HCT116 (cell line): ENCODE measurements around the gene QRICH2. TPM values are rescaled to one million over a fixed set of nuclear protein-coding genes. Genes with fewer than 3 reads are reported as not detected.

Experiments used
- ATAC-seq: fragments of 200-7000 bp; cut with Tn5 transposase; 2 replicates; pipeline ENCODE4 v1.9.1; 2020; ENCODE audit warnings: mild to moderate bottlenecking, moderate library complexity
- BruUV-seq: library from RNA; stranded (reverse); fragments of 400-500 nt; replicated peaks from 2 replicates; lab custom pipeline; 2021; lab: Mats Ljungman, UMichigan
- CTCF ChIA-PET: fragments of 300-600 bp; sonication (Branson Sonifier 250); formaldehyde crosslinking; loops from one replicate; lab custom pipeline; 2021; ENCODE audit warnings: antibody characterized with exemption; lab: Charles Lee
- POLR2A ChIA-PET: fragments of 300-600, 350-600 bp; sonication (Branson Sonifier 250); formaldehyde crosslinking; loops from one replicate; lab custom pipeline; 2021; ENCODE audit warnings: antibody characterized with exemption; lab: Charles Lee
- RAD21 ChIA-PET, 2 experiments: fragments of 300-600 bp; sonication (Branson Sonifier 250); formaldehyde crosslinking; loops; one replicate each; lab custom pipeline; 2023; ENCODE audit warnings: low total read pairs in 2 of 2; ENCODE audit not compliant: uncharacterized antibody in 2 of 2, unreplicated experiment in 2 of 2, low non-redundant PET in 1 of 2; lab: Charles Lee
- DNase-seq: peaks from one replicate; pipeline ENCODE4 v3.0.0-alpha.2; 2010; ENCODE audit warnings: low read depth, low spot score
- H2AFZ ChIP-seq: fragments of 200-600 bp; shearing (Covaris generic), sonication (generic); 2 replicates; pipeline ENCODE4 v1.6.1; 2017; ENCODE audit warnings: low read depth, mixed run types, mixed read lengths, antibody characterized with exemption, low read length; ENCODE audit not compliant: poor library complexity, severe bottlenecking
- H3K27ac ChIP-seq: 2 replicates; pipeline ENCODE4 v1.5.1; 2012; ENCODE audit warnings: low read depth, low read length
- H3K27me3 ChIP-seq: fragments of 200-600 bp; sonication (generic); 2 replicates; pipeline ENCODE4 v1.6.1; 2016; ENCODE audit warnings: mixed run types, low read length, mixed read lengths; ENCODE audit not compliant: insufficient read depth
- H3K36me3 ChIP-seq, 2 experiments: fragments of 200-500 bp in 1 of 2; fragments of 200-600 bp in 1 of 2; sonication (Bioruptor generic) in 1 of 2; sonication (generic) in 1 of 2; 2 replicates each; pipeline versions ENCODE4 v1.5.1 to v1.6.1; 2014 to 2016; ENCODE audit warnings: low read length in 2 of 2, inconsistent platforms in 1 of 2, mixed read lengths in 1 of 2, mixed run types in 1 of 2; ENCODE audit not compliant: insufficient read depth in 2 of 2, control insufficient read depth in 1 of 2
- H3K4me1 ChIP-seq, 2 experiments: fragments of 200-600 bp in 1 of 2; sonication (generic) in 1 of 2; 2 replicates each; pipeline versions ENCODE4 v1.5.1 to v1.6.1; 2012 to 2017; ENCODE audit warnings: low read length in 2 of 2, inconsistent platforms in 1 of 2, mild to moderate bottlenecking in 1 of 2, mixed read lengths in 1 of 2, mixed run types in 1 of 2, moderate library complexity in 1 of 2; ENCODE audit not compliant: insufficient read depth in 2 of 2, control insufficient read depth in 1 of 2
- H3K4me2 ChIP-seq: fragments of 200-600 bp; sonication (generic); 2 replicates; pipeline ENCODE4 v1.6.1; 2017; ENCODE audit warnings: mixed run types, low read length, mixed read lengths
- H3K4me3 ChIP-seq, 2 experiments: fragments of 200-600 bp in 1 of 2; sonication (generic) in 1 of 2; replicated peaks in 1 of 2; 2 replicates each; pipeline ENCODE4 v1.5.1; 2011 to 2016; ENCODE audit warnings: low read length in 2 of 2, control low read depth in 1 of 2, low read depth in 1 of 2, mild to moderate bottlenecking in 1 of 2, mixed read lengths in 1 of 2, mixed run types in 1 of 2
- H3K79me2 ChIP-seq: fragments of 200-600 bp; sonication (generic); 2 replicates; pipeline ENCODE4 v1.6.1; 2017; ENCODE audit warnings: mild to moderate bottlenecking, mixed run types, low read length, moderate library complexity, mixed read lengths; ENCODE audit not compliant: insufficient read depth
- H3K9ac ChIP-seq: fragments of 200-600 bp; sonication (generic); 2 replicates; pipeline ENCODE4 v1.6.1; 2016; ENCODE audit warnings: low read length, mixed read lengths
- H3K9me2 ChIP-seq: fragments of 200-600 bp; sonication (generic), shearing (Covaris generic); 2 replicates; pipeline ENCODE4 v1.6.1; 2017; ENCODE audit warnings: mixed run types, mild to moderate bottlenecking, moderate library complexity; ENCODE audit not compliant: insufficient read depth
- H3K9me3 ChIP-seq, 2 experiments: fragments of 200-500 bp in 1 of 2; fragments of 200-600 bp in 1 of 2; sonication (Bioruptor generic) in 1 of 2; sonication (generic) in 1 of 2; 2 replicates each; pipeline ENCODE4 v1.6.1; 2014 to 2017; ENCODE audit warnings: low read length in 2 of 2, mixed read lengths in 2 of 2, inconsistent platforms in 1 of 2, low read depth in 1 of 2, mild to moderate bottlenecking in 1 of 2, mixed run types in 1 of 2, moderate library complexity in 1 of 2; ENCODE audit not compliant: control insufficient read depth in 1 of 2, insufficient read depth in 1 of 2
- H4K20me1 ChIP-seq: fragments of 200-600 bp; sonication (generic), shearing (Covaris generic); 2 replicates; pipeline ENCODE4 v1.6.1; 2017; ENCODE audit warnings: mixed run types, mild to moderate bottlenecking, moderate library complexity; ENCODE audit not compliant: insufficient read depth
- CTCF ChIP-seq, 3 experiments: fragments of 200-600 bp in 1 of 3; sonication (generic) in 1 of 3; IDR thresholded peaks in 2 of 3; conservative IDR thresholded peaks in 1 of 3; 2 replicates each; pipeline ENCODE4 v1.5.1; 2012 to 2017; ENCODE audit warnings: low read depth in 2 of 3, low read length in 2 of 3, antibody characterized with exemption in 1 of 3, borderline replicate concordance in 1 of 3, control low read depth in 1 of 3, mild to moderate bottlenecking in 1 of 3, mixed read lengths in 1 of 3, mixed run types in 1 of 3, moderate library complexity in 1 of 3; ENCODE audit not compliant: insufficient read depth in 1 of 3
- ELF1 ChIP-seq: IDR thresholded peaks from 2 replicates; pipeline ENCODE4 v1.6.1; 2012; ENCODE audit warnings: low read depth, borderline replicate concordance
- POLR2AphosphoS5 ChIP-seq: IDR thresholded peaks from 2 replicates; pipeline ENCODE4 v1.6.1; 2011; ENCODE audit warnings: mild to moderate bottlenecking, low read depth, low read length, moderate library complexity
- RAD21 ChIP-seq: IDR thresholded peaks from 2 replicates; pipeline ENCODE4 v1.6.1; 2012; ENCODE audit warnings: low read depth, mild to moderate bottlenecking
- SIN3A ChIP-seq: IDR thresholded peaks from 2 replicates; pipeline ENCODE4 v1.6.1; 2012; ENCODE audit warnings: low read depth
- SRF ChIP-seq: IDR thresholded peaks from 2 replicates; pipeline ENCODE4 v1.6.1; 2012; ENCODE audit warnings: low read depth
- TCF7L2 ChIP-seq: IDR thresholded peaks from 2 replicates; pipeline ENCODE4 v1.7.0; 2011; ENCODE audit warnings: borderline replicate concordance, inconsistent platforms; ENCODE audit not compliant: insufficient read depth, insufficient read length; ENCODE audit errors: extremely low read depth
- YY1 ChIP-seq: IDR thresholded peaks from 2 replicates; pipeline ENCODE4 v1.6.1; 2011; ENCODE audit warnings: low read length, low read depth, moderate library complexity, mild to moderate bottlenecking; ENCODE audit not compliant: insufficient replicate concordance; ENCODE audit errors: extremely low read depth
- intact Hi-C: fragments of 100-400 bp; cut with micrococcal nuclease; formaldehyde crosslinking; loops from 2 replicates; pipeline ENCODE4 v1.10.0; 2022
- total RNA-seq: library from RNA; stranded (reverse); gene quantifications from one replicate; pipeline ENCODE4 v1.2.1, GENCODE V29; 2021; ENCODE audit not compliant: unreplicated experiment

QRICH2 gene
- total RNA-seq, 1 experiment from 2014 or later, result 4.9 TPM

DNA sequence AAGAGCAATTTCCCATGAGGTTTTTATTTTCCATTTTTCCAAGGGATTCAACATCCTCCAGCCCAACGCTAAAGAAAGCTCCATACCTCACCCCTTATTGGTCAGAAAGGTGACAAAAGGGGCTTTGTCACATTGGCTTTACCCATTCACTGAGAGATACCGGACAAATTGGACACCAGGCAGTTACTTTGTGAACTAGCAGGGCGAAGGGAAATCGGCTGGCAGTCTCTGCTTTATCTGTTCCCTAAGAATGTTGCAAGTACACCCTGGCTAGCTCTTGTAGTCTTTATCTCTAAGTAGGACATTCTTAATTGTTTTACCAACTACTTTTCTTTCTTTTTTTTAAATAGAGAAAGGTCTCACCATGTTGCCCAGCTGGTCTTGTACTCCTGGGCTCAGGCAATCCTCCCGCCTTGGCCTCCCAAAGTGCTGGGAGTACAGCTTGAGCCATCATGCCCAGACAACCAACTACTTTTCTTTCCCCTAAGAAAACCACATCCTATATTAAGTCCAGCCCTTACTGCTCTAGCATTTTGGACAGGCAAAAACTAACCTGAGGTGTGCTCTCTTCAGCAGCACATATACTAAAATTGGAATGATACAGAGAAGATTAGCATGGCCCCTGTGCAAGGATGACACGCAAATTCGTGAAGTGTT is 28.8 kb upstream of the QRICH2 start:
- Histone ChIP-seq H3K79me2 (peaks cover 48% of the 10 kb centered on the region), H3K4me3 (no peak overlapping the region), H2AFZ (no peak overlapping the region), H3K36me3 (peaks cover 4 to 8% of the 10 kb centered on the region in 2 experiments; a peak in 3 of 4 replicates), H3K9me2 (no peaks in the 10 kb centered on the region), H3K4me1 (no peaks in the 10 kb centered on the region), H3K27ac (no peak overlapping the region), H3K4me2 (no peak overlapping the region), H4K20me1 (no peaks in the 10 kb centered on the region), H3K27me3 (no peaks in the 10 kb centered on the region), H3K9ac (no peak overlapping the region), H3K9me3 (no peaks in the 10 kb centered on the region)
- ATAC-seq (no peak), DNase-seq (no peak)
- ChIA-PET RAD21 (no interaction called here), CTCF (interaction anchor here (1.4 kb wide), 1 partner anchor 29 kb away, joined by 6 read pairs; no protein-coding TSS in a partner anchor), POLR2A (interaction anchor here (1.5 kb wide), 1 partner anchor 17 kb away, joined by 5 read pairs; the partner anchor contains the start of gene PRPSAP1)
- intact Hi-C loops, result no loop called here
- no TSS peak for BruUV-seq
- TF ChIP-seq SRF (no peak), RAD21 (no peak), POLR2AphosphoS5 (no peak), YY1 (no peak), ELF1 (no peak), CTCF (IDR thresholded peaks at IDR 0.05 in 2 of 3, conservative IDR thresholded peaks at IDR 0.05 in 1 of 3; ENCODE audit: borderline replicate concordance in 1 of 3, insufficient read depth in 1 of 3, low read depth in 2 of 3, low read length in 2 of 3) (no peak), SIN3A (no peak), TCF7L2 (no peak)
